Neural cell (in vitro differentiated cells): ENCODE measurements around the gene PLEKHN1. TPM values are rescaled to one million over a fixed set of nuclear protein-coding genes. Genes with fewer than 3 reads are reported as not detected.

Experiments used
- H2AFZ ChIP-seq: fragments of 200-600, 300-800 bp; sonication (generic), shearing (Covaris generic); 2 replicates; pipeline ENCODE4 v1.6.0; 2014; ENCODE audit warnings: low read depth, mild to moderate bottlenecking, antibody characterized with exemption, low read length, moderate library complexity
- H3F3A ChIP-seq: fragments of 200-600 bp; shearing (Covaris generic); 2 replicates; pipeline ENCODE4 v1.6.1; 2016; ENCODE audit warnings: mild to moderate bottlenecking, moderate library complexity, mixed read lengths, antibody characterized with exemption, low read length; ENCODE audit not compliant: insufficient read depth, poor library complexity, severe bottlenecking
- H3K27ac ChIP-seq: fragments of 200-600, 300-800 bp; sonication (generic), shearing (Covaris generic); 2 replicates; pipeline ENCODE4 v1.5.1; 2014; ENCODE audit warnings: mild to moderate bottlenecking, low read length, moderate library complexity
- H3K27me3 ChIP-seq: fragments of 300-800, 200-600 bp; sonication (generic), shearing (Covaris generic); 2 replicates; pipeline ENCODE4 v1.6.0; 2014; ENCODE audit warnings: mild to moderate bottlenecking, low read depth, low read length, moderate library complexity; ENCODE audit not compliant: insufficient read depth
- H3K36me3 ChIP-seq: fragments of 300-800, 200-600 bp; sonication (generic), shearing (Covaris generic); 2 replicates; pipeline ENCODE4 v1.5.1; 2014; ENCODE audit warnings: mild to moderate bottlenecking, antibody characterized with exemption, low read length, moderate library complexity; ENCODE audit not compliant: insufficient read depth
- H3K4me2 ChIP-seq: fragments of 300-800, 200-600 bp; sonication (generic), shearing (Covaris generic); 2 replicates; pipeline ENCODE4 v1.6.0; 2014; ENCODE audit warnings: mild to moderate bottlenecking, low read length
- H3K4me3 ChIP-seq: fragments of 300-800, 200-600 bp; sonication (generic), shearing (Covaris generic); 2 replicates; pipeline ENCODE4 v1.5.1; 2014; ENCODE audit warnings: mild to moderate bottlenecking, low read length, moderate library complexity
- H3K79me2 ChIP-seq: fragments of 200-600 bp; shearing (Covaris generic); replicated peaks from 2 replicates; pipeline ENCODE4 v1.6.0; 2014; ENCODE audit warnings: mild to moderate bottlenecking, low read length, moderate library complexity; ENCODE audit not compliant: insufficient read depth
- H3K9ac ChIP-seq: fragments of 300-800, 200-600 bp; sonication (generic), shearing (Covaris generic); 2 replicates; pipeline ENCODE4 v1.6.1; 2016; ENCODE audit warnings: mild to moderate bottlenecking, low read length, mixed read lengths
- H3K9me2 ChIP-seq: fragments of 200-600 bp; shearing (Covaris generic); 2 replicates; pipeline ENCODE4 v1.6.1; 2016; ENCODE audit warnings: mild to moderate bottlenecking, low read length, mixed read lengths; ENCODE audit not compliant: insufficient read depth
- H3K9me3 ChIP-seq: fragments of 200-600, 300-800 bp; sonication (generic), shearing (Covaris generic); 2 replicates; pipeline ENCODE4 v1.6.1; 2016; ENCODE audit warnings: mild to moderate bottlenecking, mixed run types, low read length, moderate library complexity, mixed read lengths
- H4K20me1 ChIP-seq: fragments of 200-600 bp; shearing (Covaris generic); 2 replicates; pipeline ENCODE4 v1.6.1; 2016; ENCODE audit warnings: mild to moderate bottlenecking, mixed run types; ENCODE audit not compliant: insufficient read depth
- MXI1 ChIP-seq: fragments of 450-650 bp; conservative IDR thresholded peaks from 2 replicates; pipeline ENCODE4 v1.6.1; 2014; ENCODE audit warnings: antibody characterized with exemption, mild to moderate bottlenecking; ENCODE audit not compliant: poor library complexity, severe bottlenecking
- POLR2AphosphoS5 ChIP-seq: IDR thresholded peaks from 2 replicates; pipeline ENCODE4 v1.6.1; 2012
- RAD21 ChIP-seq: fragments of 450-650 bp; conservative IDR thresholded peaks from 2 replicates; pipeline ENCODE4 v1.6.1; 2014; ENCODE audit warnings: antibody characterized with exemption, mild to moderate bottlenecking, moderate library complexity
- SMC3 ChIP-seq: fragments of 450-650 bp; conservative IDR thresholded peaks from 2 replicates; pipeline ENCODE4 v1.6.1; 2014; ENCODE audit warnings: antibody characterized with exemption, mild to moderate bottlenecking, moderate library complexity; ENCODE audit not compliant: poor library complexity
- TAF1 ChIP-seq: IDR thresholded peaks from 2 replicates; pipeline ENCODE4 v1.6.1; 2012; ENCODE audit warnings: low read depth
- polyA plus RNA-seq: library from polyadenylated mRNA; depleted of rRNA; stranded (reverse); fragments of >200 nt; gene quantifications from 2 replicates; pipeline ENCODE4 v1.2.3, GENCODE V29; 2014
- TF ChIP-seq, protein P1 (sequence below): IDR thresholded peaks from 2 replicates; pipeline ENCODE4 v1.6.1; 2012; ENCODE audit warnings: borderline replicate concordance

Gene PLEKHN1
- polyA plus RNA-seq, 1 donor from 2014 or later = 1.1 TPM

- no peaks in the 10 kb centered on the region for H3K9me3 ChIP-seq
- H3K27me3 ChIP-seq = peaks cover 36% of the 10 kb centered on the region
- no peaks in the 10 kb centered on the region for H3K36me3 ChIP-seq
- no peak overlapping the region for H2AFZ ChIP-seq
- TF ChIP-seq, protein P1, sequence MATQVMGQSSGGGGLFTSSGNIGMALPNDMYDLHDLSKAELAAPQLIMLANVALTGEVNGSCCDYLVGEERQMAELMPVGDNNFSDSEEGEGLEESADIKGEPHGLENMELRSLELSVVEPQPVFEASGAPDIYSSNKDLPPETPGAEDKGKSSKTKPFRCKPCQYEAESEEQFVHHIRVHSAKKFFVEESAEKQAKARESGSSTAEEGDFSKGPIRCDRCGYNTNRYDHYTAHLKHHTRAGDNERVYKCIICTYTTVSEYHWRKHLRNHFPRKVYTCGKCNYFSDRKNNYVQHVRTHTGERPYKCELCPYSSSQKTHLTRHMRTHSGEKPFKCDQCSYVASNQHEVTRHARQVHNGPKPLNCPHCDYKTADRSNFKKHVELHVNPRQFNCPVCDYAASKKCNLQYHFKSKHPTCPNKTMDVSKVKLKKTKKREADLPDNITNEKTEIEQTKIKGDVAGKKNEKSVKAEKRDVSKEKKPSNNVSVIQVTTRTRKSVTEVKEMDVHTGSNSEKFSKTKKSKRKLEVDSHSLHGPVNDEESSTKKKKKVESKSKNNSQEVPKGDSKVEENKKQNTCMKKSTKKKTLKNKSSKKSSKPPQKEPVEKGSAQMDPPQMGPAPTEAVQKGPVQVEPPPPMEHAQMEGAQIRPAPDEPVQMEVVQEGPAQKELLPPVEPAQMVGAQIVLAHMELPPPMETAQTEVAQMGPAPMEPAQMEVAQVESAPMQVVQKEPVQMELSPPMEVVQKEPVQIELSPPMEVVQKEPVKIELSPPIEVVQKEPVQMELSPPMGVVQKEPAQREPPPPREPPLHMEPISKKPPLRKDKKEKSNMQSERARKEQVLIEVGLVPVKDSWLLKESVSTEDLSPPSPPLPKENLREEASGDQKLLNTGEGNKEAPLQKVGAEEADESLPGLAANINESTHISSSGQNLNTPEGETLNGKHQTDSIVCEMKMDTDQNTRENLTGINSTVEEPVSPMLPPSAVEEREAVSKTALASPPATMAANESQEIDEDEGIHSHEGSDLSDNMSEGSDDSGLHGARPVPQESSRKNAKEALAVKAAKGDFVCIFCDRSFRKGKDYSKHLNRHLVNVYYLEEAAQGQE = no peak
- TF ChIP-seq POLR2AphosphoS5 = no peak
- no peak for TF ChIP-seq SMC3
- TF ChIP-seq RAD21 = no peak
- no peaks in the 10 kb centered on the region for H4K20me1 ChIP-seq
- H3F3A ChIP-seq = no peaks in the 10 kb centered on the region
- no peak overlapping the region for H3K4me2 ChIP-seq
- no peaks in the 10 kb centered on the region for H3K9me2 ChIP-seq
- peaks cover under 1% of the 10 kb centered on the region for H3K79me2 ChIP-seq
- H3K4me3 ChIP-seq = no peak overlapping the region
- no peak overlapping the region for H3K9ac ChIP-seq
- no peak overlapping the region for H3K27ac ChIP-seq
These were observed 2.3 kb upstream of the PLEKHN1 start for GRCh38 chr1:963746-964525.

- no peaks in the 10 kb centered on the region for H3K9me2 ChIP-seq
- no peaks in the 10 kb centered on the region for H3K9me3 ChIP-seq
- H4K20me1 ChIP-seq = no peaks in the 10 kb centered on the region
- no peaks in the 10 kb centered on the region for H3K79me2 ChIP-seq
- H3K4me3 ChIP-seq = no peak overlapping the region
- H3K4me2 ChIP-seq = no peak overlapping the region
- H3F3A ChIP-seq = no peaks in the 10 kb centered on the region
- H3K9ac ChIP-seq = no peak overlapping the region
- H3K36me3 ChIP-seq = no peaks in the 10 kb centered on the region
- no peak overlapping the region for H3K27ac ChIP-seq
- peaks cover 46% of the 10 kb centered on the region for H3K27me3 ChIP-seq
- H2AFZ ChIP-seq = no peak overlapping the region
- TF ChIP-seq, protein P1 = no peak
- TF ChIP-seq TAF1 (no peak), SMC3 (no peak), MXI1 (no peak)
These were observed 1.4 kb upstream of the PLEKHN1 start for GRCh38 chr1:964691-965525.
